Brain pericyte (primary cell): Measurements from ENCODE around the gene WDR1.
"Not testable (repeated sequence)": the region's sequence is repeated elsewhere in the genome, so short reads cannot be mapped to it uniquely, and the experiment has no call there.

Experiments
- DNase-seq: peaks from one replicate; pipeline ENCODE4 v3.0.0-alpha.2; 2012; ENCODE audit warnings: low read depth, low spot score

The WDR1 gene

DNA sequence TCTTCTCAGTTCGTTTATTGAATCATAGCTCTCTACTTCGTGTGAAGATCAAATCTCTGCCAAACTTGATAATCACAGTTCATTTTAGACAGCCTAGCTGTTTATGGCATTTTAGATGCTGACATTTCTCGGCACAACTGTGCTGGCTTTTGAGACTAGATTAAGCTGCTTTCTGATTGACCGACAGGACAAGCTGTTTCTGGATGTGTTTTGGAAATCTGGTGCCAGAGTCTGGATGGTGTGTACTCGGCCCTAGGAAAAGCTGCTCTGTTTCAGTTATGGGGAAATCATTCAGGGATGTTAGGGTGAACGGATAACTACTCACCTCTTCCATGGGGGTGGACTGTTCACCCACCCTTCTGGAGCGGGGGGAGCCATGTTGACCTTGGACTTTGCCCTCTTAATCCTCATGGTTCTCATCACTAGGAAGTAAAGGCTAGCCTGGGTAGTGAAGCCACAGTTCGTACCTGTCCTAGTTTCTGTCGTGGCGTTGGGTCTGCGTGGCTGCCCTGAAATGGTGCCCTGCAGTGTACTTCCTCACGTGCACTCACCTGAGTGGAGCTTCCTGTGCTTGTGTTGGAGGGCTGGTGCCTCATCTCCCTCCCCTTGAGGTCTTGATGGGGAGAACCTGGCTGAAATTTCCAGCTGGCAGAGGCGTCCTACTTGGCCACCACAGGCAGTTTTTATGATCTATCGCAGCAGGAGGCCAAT lies 13.7 kb upstream of the WDR1 start:
- no peak for DNase-seq

DNA sequence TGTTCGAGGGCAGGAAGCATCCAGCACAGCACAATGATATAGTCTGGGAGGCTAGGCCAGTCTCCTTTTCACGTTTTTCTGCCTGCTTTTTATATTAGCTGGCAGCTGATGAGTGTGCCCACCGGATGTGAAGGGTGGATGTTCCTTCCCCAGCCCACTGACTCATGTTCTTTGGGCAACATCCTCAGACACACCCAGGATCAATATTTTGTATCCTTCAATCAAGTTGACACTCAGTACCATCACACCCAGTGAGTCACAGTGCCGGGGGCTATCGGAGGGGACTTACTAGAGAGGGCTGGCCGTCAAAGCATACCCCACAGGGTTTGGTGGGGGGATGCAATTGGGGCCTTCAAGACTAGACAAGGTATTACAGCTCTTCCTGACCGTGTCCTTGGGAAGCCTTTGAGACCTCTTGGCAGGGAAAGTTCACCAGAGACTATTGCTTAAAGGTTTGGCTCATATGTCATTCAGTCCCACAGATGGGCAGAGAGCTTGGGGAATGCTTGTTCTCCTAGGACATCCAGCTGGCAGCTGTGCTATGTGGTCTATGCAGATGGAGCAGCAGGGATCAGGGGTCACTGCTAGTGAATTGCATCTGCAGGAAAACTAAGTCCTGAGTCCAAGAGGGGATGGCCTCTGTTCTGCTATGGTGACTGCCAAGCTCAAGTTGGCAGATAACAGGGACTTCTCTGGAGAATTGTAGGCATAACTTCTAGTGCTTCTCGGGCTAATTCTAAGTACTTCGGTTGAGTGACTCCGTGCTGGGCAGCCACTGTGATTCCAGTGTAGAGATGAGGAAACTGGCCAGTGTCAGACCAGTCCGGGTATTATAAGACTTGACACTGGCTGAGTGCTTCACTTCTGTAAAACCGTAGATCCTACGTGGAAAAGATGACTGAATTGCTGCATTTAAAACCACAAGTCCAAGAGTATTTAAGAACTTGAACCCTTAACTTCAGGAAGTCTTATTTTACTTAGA lies 12.9 kb upstream of the WDR1 start:
- no peak for DNase-seq

DNA sequence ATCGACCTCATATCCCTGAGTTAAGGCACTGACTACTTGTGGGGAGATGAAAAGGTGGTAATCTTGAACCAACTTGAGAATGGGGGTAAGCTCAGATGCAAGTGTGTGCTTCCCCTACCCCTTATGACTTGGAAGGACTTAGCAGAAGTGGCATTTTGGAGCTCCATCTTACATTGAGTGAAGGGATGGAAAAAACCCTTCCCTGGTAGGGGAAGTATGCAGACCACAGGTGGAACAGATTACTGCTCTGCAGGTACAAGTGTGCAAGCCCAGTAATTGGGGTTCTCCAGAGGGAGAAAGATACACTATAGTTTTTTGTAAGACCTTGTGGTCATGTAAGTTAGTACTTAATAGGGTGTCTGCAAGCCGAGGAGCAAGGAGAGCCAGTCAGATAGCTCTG lies 12.2 kb upstream of the WDR1 start:
- no peak for DNase-seq

DNA sequence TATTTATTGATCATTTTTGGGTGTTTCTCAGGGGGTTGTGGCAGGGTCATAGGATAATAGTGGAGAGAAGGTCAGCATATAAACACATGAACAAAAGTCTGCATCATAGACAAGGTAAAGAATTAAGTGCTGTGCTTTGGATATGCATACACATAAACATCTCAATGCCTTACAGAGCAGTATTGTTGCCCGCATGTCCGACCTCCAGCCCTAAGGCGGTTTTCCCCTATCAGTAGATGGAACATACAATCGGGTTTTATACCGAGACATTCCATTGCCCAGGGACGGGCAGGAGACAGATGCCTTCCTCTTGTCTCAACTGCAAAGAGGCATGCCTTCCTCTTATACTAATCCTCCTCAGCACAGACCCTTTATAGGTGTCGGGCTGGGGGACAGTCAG lies 10.9 kb upstream of the WDR1 start:
- not testable (repeated sequence) for DNase-seq

DNA sequence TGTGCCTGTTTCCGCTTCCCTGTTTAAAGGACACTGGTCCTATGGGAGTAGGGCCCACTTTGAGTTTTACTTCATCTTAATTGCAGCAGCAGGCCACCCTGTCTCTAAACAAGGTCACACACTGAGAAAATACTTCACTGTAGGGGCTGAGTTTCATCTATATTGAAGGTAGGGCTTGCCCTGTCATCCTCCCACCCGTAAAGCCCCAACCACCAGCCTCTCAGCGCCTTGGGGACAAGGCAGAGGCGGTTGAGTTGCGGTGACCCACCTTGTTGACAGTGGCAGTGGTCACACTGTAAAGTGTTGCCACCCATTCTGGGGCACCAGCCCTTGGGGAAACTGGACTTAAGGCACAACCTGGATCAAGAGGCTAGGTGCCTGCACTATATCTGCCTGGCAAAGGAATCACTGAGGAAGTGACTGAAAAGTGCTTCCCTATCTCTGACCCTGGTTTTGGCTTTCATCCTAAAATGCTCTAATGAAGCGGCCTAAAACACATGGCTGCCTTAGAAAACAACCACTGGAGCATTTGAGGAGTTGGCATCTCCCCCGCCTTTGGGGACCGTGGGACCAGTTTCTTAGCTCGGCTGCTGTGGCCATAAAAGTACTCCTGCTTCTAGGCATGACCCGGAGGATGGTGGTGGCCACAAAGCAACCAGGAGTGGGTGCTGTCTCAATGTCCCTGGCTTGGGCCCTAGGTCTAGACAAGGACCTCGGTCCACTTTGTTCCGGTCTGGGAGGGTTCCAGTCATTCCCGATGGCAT lies 7.8 kb upstream of the WDR1 start:
- no peak for DNase-seq

DNA sequence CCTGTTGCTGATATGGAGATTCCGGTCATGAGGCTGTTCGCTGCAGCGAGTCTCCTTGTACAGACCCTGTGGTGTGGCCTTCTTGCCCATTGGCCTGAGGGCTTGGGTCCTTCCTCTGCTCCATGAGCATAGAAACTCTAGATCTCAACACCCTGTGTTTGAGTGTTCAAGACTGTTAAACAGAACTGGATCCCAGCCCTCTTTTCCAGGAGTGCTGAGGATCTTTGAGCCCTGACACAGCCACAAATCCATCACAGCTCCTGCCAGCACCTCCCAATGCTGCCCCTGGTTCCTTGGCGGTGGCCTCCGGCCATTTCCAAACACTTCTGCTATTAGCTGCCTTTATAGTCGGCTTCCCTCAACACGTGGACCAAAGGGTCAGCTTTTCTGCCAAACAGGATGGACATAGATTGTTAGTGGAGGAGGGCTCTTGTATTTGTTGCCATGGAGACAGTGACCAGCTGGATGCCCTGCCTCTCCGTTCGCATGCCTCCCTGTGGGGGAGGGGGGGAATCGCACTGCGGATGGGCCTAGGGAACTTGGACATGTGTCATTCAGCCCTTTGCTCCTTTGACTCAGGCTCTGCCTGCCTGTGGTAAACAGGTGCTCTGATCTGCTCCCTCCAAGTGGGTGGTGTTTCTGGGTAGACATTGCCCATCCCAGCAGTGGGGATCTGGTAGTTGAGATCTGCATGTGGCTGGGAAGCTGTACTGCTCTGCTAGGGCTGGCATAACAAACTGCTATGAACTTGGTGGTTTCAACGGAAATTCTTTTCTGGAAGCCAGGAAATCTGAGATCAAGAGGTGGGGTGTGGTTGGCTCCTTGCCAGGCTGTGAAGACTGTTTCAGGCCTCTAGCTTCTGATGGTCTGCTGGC lies 6.9 kb upstream of the WDR1 start:
- no peak for DNase-seq

DNA sequence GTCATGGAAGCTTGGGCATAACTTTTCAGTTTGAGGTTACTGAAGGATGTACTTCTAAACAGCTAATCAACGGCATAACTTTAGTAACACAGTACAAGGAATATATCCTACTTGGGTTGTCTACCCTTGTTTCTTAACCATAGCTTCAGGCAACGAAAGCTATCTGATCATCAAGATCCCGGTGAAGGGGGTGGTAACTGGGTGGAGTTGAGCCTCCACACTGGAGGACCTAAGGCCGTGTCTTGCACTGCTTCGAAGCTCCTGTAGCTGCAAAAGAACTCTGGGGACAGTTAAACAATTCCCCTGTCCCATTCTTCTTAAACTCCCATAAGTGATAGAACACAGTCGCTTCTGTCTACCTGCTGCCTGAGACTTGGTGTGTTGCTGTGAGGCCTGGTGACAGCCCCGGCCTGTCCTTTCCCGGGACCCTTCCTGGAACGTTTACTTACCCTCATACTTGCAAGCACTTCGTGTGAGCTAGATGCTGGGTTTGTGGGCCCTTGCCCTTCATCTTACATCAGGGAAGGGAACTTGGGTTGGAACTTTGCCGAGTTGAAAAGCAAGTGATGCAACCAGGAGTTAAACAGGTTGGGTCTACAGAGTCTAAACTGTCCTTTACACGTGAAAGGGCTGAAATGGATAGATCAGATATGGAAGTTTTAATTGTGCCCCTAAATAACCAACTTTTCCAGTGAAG lies 5.8 kb upstream of the WDR1 start:
- no peak for DNase-seq

DNA sequence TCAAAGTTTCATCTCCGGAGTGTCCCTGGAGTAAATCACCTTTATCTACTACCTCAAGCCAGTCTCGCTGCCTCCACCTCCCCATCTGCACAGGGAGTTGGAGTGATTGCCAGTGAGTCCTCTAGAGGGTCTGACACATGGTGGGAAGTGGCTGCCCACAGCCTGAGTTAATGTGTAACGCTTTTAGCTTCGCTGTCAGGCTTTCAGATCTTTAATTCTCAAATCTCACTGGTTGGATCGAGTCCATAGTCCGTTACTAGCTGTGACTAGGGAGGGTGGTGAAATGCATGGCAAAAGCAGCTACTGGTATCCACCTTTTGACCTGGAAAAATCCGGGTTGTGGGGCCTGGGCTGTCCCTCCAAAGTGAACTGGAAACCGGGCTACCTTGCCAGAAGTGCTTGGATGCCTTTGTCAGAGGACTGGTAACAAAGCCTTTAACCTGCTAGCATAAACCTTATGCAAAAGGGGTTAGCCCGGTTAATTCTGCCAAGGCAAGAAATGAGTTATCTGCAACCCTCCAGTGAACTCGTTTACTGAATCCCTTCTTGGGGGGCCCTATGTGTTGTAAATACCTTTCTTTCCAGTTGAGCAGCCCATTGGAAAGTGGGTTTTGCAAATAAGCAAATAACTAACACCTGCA lies 5.1 kb upstream of the WDR1 start:
- DNase-seq: no peak

DNA sequence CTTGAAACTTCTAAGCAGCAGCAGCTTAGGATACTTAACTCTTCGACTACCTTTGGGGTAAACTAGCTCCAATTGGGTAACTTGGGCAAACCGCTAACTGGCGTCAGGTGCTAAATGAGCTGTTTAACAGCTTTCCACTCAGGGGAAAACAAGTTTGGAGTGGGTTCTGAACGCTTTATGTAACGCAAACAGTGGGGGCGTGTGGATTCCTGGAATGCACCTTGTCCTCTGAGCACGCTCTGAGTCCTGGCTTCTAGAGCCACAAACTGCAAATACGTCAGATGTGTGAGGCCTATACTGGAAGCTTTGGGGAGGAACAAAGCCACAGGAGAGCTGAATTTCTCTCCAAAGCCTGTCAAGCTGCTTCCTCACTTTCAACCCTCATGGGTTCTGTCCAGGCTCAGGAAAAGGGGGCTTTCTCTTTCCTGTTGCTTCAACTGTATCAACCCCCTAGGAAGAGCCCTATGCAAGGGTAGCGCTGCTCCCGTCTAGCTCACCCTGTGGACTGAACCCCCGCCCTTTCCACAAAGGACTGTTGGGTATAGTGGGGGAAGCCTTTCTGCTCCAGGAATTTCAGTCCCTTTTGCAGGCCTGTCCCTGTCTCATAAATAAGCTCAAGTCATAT lies 4.5 kb upstream of the WDR1 start:
- no peak for DNase-seq

DNA sequence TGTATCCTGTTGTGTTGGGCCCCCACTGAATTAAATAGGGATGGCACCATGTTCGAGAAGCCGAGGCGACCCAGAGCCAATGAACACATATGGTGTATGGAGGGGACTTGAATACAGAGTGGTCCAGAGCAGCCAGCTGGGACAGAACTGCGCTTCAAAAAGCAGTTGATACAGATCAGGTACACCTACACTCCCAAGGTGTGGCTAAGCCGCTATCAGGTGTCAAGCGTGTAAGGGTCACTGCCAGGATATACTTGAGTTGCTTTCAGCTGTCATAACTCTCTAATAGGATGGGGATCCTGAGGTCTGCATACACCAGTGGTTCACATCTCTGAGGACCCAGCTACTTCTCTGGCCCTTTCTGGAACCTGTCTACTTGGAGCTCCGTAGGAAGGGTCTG lies 3.2 kb upstream of the WDR1 start:
- DNase-seq: no peak

DNA sequence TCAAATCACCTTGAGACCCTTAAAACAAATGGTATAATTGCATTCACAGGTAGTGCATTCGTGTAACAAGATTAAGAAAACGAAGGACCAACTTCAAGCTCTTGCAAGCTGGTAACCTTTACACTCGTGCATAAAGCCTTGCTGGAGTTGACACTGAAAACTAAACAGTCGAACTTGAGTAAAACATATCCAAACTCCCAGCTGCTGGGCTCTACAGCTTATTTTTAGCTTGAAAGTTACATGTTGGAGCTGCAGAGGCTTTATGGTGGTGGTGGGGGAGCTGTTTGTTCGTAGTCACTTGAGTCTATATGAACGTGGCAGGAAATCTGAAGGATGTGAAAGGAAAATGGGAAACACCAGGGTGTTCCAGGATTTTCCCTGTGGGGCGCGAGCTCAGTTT lies 2.7 kb upstream of the WDR1 start:
- DNase-seq: no peak

DNA sequence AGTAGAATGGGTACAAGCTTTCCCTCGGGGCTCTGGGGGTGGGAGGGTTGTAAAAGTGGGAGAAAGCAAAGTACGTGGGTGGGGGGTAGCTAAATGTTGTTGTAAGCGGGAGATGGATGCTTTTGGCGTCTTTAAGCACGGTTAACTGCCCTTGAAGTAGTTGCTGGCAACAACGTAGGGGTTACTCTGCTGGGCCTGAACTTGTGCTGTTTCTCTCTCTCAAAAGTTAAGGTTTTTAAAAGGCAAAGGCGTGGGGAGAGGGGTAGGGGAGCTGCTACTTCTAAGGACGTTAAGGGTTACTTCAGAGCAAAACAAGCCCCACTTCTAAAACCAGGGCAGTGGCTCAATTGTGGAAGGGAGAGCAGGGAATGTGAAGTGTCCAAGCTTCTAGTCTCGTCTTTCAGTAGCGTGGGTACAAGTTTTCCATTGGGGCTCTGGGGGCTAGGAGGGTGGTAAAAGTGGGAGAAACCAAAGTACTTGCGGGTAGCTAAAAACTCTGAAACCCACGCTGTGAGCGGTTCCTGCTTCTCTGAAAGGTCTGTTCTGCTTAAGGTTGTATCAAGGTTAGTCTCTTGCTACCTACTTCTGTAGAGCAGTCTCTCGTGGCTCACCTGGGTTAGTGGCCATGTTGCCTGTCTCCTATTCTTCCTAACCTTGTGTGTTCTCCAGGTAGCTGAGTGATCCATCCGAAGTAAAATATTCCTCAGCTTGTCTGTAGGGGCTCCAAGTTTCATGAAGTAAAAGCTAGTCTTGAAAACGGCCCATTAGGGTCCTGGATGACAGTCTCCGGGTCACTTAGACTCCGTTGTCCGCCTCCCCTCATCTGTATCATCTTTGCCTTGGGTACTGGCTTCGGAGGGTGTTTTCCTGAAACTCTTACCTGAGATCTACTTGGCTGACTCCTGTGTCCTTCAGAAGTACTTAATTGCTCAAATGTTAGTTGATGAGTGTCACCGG lies 1.7 kb upstream of the WDR1 start:
- no peak for DNase-seq

DNA sequence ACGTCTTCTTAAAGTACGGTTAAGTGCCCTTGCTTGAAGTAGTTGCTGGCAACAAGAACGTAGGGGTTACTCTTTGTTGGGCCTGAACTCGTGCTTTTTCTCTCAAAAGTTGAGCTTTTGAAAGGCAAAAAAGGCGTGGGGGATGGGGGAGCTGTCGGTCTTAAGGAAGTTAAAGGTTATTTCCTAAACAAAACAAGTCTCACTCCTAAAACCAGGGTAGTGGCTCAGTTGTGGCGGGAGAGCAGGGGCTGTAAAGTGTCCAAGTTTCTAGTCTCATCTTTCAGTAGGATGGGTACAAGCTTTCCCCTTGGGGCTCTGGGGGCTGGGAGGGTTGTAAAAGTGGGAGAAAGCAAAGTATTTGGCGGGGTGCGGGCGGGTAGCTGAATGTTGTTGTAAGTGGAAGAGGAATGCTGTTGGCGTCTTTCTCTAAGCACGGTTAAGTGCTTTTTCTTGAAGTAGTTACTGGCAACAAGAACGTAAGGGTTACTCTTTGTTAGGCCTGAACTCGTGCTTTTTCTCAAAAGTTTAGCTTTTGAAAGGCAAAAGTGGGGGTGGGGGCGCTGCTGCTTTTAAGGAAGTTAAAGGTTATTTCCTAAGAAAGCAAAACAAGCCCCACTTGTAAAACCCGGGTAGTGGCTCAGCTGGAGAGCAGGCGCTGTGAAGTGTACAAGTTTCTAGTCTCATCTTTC lies 904 bp upstream of the WDR1 start:
- DNase-seq: no peak

DNA sequence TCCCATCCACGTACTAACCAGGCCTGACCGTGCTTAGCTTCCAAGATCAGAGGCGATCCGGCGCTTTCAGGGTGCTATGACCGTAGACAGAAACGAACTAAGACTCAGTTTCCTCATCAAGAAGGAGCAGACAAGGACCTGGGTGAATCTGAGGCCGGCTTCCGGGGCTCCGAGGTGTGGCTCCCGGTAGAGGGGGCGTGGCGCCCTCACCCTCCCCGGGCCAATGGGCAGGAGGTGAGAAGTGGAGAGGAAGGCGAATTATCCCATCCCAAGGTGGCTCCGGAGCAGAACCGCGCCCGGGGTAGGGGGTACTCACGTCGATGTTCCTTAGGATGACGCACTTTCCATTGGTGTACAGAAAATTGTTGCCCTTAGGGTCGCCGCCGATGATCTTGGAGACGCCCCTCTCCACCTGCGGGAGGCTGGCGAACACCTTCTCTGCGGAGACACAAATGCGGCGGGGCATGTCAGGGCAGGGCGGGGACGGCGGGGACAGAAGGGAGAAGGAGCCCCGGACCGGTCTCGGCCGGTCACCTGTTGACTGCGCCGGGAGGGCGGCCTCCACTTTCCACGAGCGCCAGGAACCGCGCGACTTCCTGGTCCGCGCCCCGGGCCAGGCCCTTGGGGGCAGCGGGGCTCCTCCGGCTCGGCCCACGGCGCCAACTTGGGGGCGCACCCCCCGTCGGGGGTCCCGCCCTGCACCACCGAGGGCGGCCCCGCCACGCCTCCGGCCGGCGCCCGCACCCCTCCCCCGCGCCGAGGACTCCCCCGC lies 616 bp downstream of the WDR1 start:
- no peak for DNase-seq

DNA sequence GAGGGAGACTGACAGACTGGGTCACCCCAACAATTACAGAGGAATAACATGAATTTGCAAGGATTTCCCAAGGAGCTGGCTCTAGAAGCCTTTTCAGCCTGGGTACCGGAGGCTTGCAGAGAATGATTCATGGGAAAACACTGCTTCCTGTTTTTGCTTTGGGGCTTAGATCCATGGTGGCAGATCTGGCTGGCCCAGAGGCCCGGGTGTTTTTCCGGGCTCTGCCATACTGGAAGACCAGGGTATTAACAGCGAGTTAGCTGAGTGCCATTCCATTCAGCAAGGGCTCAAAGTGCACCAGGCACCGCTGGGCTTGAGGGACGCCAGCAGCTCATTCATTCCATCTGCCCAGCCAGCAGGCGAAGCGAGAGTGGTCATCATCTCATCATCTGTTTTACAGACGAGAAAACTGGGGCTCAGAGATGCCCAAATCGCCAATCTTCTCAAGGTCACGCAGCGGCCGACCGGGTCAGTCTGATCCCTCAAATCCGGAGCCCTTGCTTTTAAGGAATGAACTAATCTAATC lies 1.3 kb downstream of the WDR1 start:
- no peak for DNase-seq

DNA sequence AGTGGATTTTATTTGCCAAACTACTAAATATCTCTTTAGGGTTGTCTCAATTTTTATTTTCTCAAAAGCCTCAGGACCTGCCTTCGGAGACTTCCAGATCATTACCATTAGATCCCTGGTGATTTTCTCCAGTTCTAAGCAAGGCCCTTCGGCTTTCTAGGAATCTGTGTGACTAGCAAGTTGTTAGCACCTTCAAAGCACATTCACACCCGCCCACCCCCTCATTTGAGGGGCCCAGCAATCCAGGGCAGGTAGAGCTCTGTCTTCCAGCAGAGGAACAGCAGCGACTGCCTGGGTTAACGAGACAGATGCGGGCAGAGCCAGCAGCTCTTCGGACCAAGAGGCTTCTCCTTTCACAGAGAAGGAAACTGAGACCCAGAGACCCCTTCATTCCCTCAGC lies 2.0 kb downstream of the WDR1 start:
- no peak for DNase-seq

DNA sequence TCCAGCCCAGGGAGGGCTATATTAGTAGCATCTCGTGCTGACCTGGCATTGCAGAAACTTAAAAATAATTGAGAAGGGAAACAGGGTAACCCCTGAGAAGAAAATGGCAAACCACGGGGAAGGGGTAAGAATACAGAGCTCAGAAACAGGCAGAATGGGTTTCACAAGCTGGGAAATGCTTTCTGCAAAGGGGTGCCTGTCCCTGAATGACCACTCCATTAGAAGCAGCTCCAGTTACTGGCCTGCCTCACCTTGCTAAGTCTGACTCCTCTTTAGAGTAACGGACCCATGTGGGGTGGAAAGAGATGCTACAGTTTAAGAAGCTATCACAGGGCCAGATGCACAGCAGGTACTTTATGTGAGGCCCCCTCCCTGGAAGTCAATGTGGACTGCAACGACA lies 2.5 kb downstream of the WDR1 start:
- DNase-seq: no peak
